Measurements from ENCODE around the gene B4GALNT3. TPM values are rescaled to one million over a fixed set of nuclear protein-coding genes. Genes with fewer than 3 reads are reported as not detected.

Gene B4GALNT3
- total and polyA plus RNA-seq, 2 of the 13 experiments (the other 11 are each of a cell fraction or from before 2014, with no cell fraction given): 3.2 to 4.4 TPM

DNA sequence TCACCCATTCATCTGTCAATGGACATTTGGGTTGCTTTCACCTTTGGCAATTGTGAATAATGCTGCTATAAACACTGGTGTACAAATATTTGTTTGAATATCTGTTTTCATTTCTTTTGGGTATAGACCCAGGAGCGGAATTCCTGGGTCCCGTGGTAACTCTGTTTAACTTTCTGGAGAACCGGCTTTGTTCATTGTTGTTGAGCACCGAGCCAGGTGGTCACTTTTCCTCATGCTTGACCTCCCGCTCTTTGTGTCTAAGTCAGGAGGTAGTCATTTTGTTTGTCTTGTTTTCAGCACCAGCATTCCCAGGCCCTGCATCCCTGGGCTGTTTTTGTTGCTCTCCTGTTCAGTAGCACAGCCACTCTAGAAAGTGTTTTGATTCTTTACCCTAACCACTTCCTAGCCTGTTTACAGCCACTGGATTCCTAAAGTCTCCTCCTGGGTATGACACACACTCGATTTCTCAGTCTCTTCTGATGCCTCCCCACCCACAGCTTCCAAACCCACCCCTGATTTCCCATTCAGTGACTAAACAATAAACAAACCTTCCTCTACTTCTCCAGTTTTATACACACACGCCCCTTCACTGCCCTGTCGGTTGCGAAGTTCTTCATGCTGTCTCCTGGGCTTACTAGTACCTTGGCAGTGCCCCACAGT, 37.9 kb downstream of the B4GALNT3 start:
- no peak for FAIRE-seq
- H3K9ac ChIP-seq (ENCODE audit: insufficient read depth, low read depth, low read length): no peak overlapping the region

More for the DNA sequence above, 37.9 kb downstream of the B4GALNT3 start:
- Histone ChIP-seq H3K27ac (ENCODE audit: extremely low read length, insufficient read depth, low read length) (no peak overlapping the region), H2AFZ (ENCODE audit: low read length) (no peak overlapping the region), H3K36me3 (replicated peaks in 1 of 2; ENCODE audit: control insufficient read depth in 1 of 2, insufficient read depth in 2 of 2, low read length in 2 of 2) (no peaks in the 10 kb centered on the region), H3K79me2 (ENCODE audit: insufficient read depth, low read length) (no peaks in the 10 kb centered on the region), H3K4me1 (ENCODE audit: insufficient read depth, low read length) (peaks cover 8% of the 10 kb centered on the region), H3K9me3 (ENCODE audit: low read length) (no peaks in the 10 kb centered on the region), H3K4me2 (ENCODE audit: low read depth, low read length) (no peak overlapping the region), H3K27me3 (ENCODE audit: control insufficient read depth in 1 of 2, insufficient read depth in 2 of 2, low read length in 2 of 2) (peaks cover 0 to 1% of the 10 kb centered on the region in 2 experiments; a peak in 1 of 5 replicates), H3K4me3 (replicated peaks in 1 of 3; ENCODE audit: insufficient read depth in 1 of 3, low read depth in 2 of 3, low read length in 3 of 3) (no peak overlapping the region), H4K20me1 (ENCODE audit: insufficient read depth, low read length) (no peaks in the 10 kb centered on the region)
- DNase-seq (ENCODE audit: low spot score): no peak
- BruUV-seq (replicated peaks): no TSS peak
- CTCF ChIA-PET (ENCODE audit: low intra/inter-chr PET ratio, low total read pairs): no interaction called here
- POLR2A ChIA-PET: no interaction called here
- WGBS (ENCODE audit: low lambda C conversion rate): 51% methylated on average over 9 of the region's 9 CpGs
- no peak for ATAC-seq
- in situ Hi-C loops (cut with HindIII; ENCODE audit: extremely low pct_ligation_motif_present, low pct_unique_long_range_greater_than_20kb) (no loop called here), intact Hi-C loops (cut with micrococcal nuclease; ENCODE audit: unreplicated experiment) (no loop called here)
- no peak for TF ChIP-seq ZNF672 (CRISPR knock-in tag; IDR thresholded peaks at IDR 0.05)
- TF ChIP-seq U2AF2 (IDR thresholded peaks at IDR 0.05; ENCODE audit: low read depth, low read length): no peak
- TF ChIP-seq FOXM1 (CRISPR knock-in tag; IDR thresholded peaks at IDR 0.05): no peak
- no peak for TF ChIP-seq ZNF569 (CRISPR knock-in tag; IDR thresholded peaks at IDR 0.05; ENCODE audit: borderline replicate concordance)
- no peak for TF ChIP-seq NCOA5 (CRISPR knock-in tag; IDR thresholded peaks at IDR 0.05)
- TF ChIP-seq, protein P1, sequence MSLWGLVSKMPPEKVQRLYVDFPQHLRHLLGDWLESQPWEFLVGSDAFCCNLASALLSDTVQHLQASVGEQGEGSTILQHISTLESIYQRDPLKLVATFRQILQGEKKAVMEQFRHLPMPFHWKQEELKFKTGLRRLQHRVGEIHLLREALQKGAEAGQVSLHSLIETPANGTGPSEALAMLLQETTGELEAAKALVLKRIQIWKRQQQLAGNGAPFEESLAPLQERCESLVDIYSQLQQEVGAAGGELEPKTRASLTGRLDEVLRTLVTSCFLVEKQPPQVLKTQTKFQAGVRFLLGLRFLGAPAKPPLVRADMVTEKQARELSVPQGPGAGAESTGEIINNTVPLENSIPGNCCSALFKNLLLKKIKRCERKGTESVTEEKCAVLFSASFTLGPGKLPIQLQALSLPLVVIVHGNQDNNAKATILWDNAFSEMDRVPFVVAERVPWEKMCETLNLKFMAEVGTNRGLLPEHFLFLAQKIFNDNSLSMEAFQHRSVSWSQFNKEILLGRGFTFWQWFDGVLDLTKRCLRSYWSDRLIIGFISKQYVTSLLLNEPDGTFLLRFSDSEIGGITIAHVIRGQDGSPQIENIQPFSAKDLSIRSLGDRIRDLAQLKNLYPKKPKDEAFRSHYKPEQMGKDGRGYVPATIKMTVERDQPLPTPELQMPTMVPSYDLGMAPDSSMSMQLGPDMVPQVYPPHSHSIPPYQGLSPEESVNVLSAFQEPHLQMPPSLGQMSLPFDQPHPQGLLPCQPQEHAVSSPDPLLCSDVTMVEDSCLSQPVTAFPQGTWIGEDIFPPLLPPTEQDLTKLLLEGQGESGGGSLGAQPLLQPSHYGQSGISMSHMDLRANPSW (CRISPR knock-in tag; IDR thresholded peaks at IDR 0.05; ENCODE audit: borderline replicate concordance): no peak
- TF ChIP-seq, protein P2, sequence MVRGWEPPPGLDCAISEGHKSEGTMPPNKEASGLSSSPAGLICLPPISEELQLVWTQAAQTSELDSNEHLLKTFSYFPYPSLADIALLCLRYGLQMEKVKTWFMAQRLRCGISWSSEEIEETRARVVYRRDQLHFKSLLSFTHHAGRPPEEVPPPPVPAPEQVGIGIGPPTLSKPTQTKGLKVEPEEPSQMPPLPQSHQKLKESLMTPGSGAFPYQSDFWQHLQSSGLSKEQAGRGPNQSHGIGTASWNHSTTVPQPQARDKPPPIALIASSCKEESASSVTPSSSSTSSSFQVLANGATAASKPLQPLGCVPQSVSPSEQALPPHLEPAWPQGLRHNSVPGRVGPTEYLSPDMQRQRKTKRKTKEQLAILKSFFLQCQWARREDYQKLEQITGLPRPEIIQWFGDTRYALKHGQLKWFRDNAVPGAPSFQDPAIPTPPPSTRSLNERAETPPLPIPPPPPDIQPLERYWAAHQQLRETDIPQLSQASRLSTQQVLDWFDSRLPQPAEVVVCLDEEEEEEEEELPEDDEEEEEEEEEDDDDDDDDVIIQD (CRISPR knock-in tag; IDR thresholded peaks at IDR 0.05; ENCODE audit: low read depth): no peak
